GM12874 (cell line): ENCODE measurements around the gene RNF212.

Source experiments
- TF ChIP-seq, protein P1 (sequence below): IDR thresholded peaks from 2 replicates; pipeline ENCODE4 v1.5.1; 2011; ENCODE audit warnings: low read depth, mild to moderate bottlenecking, control low read depth, low read length, moderate library complexity; ENCODE audit not compliant: insufficient read depth

RNF212 gene

DNA sequence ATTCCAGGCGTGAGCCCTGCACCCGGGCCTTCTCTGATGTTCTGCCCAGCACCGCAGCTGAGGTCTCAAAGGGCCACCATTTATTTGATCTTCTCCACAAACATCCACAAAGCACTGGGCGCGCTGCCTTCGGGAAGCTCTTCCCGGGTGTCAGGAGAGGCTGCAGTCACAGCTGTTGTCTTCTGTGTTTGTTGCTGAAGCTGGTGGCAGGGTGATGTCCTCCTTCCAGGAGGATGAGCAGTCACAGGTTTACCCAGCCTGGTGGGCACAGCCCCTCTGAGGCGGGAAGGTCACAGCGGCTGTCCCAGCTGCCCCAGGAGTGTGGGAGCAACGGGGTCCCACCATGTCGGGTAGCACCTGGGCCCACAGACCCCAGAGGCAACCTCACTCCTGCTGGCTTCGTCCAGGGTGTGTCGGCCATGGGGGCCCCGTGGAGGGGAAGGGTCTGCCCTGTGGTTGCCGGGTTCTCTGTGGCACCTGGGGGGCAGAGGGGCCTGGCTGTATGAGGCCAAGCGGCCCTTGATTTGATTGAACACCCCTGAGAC lies 74.3 kb downstream of the RNF212 start:
- TF ChIP-seq, protein P1, sequence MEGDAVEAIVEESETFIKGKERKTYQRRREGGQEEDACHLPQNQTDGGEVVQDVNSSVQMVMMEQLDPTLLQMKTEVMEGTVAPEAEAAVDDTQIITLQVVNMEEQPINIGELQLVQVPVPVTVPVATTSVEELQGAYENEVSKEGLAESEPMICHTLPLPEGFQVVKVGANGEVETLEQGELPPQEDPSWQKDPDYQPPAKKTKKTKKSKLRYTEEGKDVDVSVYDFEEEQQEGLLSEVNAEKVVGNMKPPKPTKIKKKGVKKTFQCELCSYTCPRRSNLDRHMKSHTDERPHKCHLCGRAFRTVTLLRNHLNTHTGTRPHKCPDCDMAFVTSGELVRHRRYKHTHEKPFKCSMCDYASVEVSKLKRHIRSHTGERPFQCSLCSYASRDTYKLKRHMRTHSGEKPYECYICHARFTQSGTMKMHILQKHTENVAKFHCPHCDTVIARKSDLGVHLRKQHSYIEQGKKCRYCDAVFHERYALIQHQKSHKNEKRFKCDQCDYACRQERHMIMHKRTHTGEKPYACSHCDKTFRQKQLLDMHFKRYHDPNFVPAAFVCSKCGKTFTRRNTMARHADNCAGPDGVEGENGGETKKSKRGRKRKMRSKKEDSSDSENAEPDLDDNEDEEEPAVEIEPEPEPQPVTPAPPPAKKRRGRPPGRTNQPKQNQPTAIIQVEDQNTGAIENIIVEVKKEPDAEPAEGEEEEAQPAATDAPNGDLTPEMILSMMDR = no peak

DNA sequence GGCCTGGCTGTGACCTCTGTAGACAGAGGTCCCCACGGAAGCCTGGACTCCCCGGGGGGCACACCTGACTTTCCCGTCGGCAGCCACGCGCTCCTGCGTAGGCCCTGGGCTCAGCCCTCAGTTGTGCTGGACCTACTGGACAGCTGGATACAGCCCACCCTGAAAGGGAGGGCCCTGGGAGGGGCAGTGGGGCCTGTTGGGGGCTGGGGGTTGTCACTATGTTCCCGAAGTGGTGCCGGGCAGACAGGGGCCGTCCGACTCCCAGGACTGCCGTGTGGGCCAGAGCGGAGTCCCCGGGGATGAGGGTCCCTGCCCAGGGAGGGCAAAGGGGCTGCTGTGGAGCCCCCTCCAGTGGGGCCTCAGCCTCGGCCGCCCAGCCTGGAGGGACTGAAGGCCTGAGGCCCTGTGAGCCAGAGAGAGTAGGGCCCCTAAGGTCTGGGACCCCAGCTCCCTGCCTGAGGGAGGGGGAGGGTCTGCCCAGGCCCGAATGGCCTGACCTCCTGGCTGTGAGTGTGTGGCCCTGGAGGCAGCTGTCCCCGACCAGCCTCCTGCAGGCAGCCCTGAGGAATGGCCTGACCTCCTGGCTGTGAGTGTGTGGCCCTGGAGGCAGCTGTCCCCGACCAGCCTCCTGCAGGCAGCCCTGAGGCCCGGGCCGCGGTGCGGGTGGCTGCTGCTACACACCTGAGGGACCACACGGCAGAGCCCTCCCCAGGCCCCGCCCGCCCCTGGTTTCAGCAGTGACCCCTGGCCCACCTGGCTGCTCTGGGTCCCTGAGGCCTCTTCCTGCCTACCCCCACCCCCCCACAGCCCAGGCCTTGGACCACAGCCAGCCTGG lies 76.2 kb downstream of the RNF212 start:
- TF ChIP-seq, protein P1 = no peak

DNA sequence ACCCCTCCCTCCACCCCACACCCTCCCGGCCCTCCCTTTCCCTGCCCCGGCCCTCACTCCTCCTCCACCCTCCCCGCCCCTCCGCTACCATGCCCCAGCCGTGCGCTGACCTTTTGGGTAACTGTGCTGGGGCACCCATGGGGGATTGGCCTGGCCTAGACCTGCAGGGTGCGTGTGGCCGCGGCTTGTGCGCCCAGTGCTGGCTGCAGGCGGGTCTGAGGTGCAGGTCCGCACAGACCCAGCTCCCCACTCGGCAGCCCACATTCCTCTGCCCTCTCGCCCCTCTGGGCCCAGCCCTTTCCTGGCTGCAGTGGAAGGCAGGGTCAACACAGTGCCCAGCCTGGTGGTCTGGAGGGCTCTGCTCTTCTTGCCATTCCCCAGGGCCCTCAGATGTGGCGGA lies 77.3 kb downstream of the RNF212 start:
- TF ChIP-seq, protein P1 = no peak

DNA sequence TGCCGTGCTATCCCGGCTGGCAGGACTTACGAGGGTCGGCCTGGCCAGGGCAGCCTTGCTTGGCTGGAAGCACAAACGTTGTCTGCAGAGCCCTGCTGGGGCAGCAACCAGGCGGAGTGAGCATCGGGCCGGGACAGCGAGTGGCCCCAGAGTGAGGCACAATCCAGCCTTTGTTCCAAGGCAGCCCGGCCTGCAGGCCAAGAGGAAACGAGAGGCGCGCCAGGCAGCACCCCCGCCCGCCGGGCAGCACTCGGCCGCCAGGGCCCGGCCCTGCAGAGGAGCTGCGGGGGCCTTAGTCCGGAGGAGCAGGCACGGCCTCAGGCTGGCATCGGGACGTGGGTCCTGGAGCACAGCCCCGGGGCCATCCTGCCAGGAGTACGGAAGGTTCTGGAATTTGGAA lies 77.9 kb downstream of the RNF212 start:
- TF ChIP-seq, protein P1 = no peak

DNA sequence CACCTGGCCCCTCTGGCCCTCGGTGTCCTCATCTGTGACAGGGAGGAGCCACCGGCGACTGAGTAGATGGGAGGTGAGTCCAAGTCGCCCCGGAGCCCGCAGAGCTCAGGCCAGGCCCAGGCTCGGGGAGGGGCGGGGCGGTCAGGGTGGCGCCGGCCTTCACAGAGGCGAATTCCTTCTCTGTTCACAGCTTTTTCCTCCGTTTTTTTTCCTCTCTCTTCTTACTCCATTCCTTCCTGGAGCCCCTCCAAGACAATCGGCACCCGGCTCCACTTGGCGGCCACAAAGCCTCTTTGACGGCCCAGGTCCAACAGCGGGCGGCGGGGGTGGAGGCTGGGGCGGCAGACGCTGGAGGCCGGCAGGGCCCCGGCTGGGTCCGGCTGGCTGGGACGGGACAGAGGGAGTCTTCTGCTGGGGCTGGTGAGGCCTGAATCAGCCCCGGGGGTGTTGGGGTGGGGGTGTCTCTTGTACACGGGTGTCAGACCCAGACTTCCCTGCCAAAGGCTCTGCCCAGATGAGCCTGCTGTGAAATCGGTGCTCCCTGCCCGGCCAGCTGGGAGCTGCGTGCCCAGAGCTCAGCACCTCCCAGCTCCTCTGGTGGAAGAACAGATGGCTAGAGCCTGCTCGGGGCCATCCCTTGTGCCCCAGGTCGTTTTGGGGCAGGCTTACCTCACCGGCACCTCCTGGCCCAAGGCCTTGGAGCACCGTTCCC lies 79.4 kb downstream of the RNF212 start:
- TF ChIP-seq, protein P1 = no peak

DNA sequence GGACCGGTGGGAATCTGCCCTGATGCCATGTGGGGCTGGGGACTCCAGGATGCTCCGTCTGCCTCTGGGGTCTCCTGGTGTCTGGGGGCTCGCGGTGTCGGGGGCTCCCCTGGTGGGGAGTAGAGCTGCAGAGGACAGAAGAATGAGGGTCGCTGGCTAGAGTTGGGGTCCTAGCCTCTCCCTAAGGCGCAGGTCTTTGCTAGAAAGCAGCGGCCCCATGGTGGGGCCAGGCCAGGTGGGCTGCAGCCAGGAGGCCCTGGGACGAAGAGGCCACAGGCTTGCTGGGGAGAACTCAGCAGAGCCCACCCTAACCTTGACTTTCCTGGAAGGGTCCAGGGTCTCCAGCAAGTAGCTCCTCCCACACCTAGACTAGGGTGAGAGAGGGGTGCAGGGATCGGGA lies 80.5 kb downstream of the RNF212 start:
- TF ChIP-seq, protein P1 = no peak

DNA sequence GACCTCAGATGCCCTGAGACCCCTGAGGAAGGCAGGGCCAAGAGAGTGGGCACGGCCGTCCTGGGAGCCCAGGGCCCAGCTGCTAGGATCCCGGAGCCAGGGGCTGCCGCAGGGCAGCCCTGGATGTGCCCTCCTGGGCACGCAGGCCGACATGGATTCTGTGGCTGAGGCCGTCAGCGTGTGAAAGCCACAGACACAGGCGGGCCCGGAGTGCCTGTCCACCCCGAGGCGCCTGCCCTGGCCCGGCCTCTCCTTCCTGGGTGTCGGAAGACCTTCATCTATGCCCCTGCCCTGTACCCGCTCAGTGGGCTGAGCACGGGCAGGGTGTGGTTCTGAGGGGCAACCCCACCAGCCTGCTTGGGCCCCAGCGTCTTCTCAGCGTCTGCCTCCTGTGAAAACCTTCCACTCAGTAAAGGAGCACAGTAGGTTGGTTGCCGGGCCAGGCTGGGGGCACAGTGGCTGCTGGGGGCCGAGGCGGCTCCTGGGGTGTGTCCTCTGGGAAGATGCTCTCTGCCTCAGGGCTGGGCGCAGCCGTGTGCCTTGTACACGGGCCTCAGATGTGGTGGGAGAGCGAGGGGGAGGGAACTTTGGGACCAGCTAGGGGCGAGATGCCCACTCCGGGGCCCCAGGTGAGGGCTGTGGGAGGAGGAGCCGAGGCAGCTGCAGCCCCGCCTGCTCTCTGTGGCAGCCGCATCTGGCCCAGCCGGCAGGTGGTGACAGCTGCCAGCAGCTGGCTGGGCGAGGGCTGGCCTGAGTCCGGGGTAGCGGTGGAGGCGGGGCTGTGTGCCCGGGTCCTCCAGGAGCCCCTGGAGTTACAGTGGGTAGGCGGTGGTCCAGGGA lies 81.2 kb downstream of the RNF212 start:
- TF ChIP-seq, protein P1 = peak; percentile 26; the same call in 1 of the 2 replicates
